Measurements from ENCODE around the gene TEX10.

TEX10 gene

DNA sequence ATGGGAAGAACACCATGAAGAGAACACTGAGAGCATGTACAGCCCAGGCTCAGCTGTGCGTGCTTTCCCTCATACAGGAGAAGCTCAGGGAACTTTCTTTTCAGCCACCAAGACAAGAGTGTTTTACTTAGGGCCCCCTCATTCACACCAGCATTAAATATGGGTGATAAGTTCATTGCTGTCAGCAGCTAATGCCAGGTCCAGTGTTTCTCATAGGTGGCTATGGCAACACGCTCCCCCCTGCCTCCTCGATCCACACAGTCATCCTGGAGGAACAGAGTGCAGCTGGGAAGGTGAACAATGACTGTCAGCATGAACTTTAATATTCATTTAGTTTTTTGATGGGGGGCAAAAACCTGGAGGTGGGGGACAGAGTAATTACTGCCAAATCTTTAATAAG lies 54.4 kb downstream of the TEX10 start:
- TF ChIP-seq, protein P1, sequence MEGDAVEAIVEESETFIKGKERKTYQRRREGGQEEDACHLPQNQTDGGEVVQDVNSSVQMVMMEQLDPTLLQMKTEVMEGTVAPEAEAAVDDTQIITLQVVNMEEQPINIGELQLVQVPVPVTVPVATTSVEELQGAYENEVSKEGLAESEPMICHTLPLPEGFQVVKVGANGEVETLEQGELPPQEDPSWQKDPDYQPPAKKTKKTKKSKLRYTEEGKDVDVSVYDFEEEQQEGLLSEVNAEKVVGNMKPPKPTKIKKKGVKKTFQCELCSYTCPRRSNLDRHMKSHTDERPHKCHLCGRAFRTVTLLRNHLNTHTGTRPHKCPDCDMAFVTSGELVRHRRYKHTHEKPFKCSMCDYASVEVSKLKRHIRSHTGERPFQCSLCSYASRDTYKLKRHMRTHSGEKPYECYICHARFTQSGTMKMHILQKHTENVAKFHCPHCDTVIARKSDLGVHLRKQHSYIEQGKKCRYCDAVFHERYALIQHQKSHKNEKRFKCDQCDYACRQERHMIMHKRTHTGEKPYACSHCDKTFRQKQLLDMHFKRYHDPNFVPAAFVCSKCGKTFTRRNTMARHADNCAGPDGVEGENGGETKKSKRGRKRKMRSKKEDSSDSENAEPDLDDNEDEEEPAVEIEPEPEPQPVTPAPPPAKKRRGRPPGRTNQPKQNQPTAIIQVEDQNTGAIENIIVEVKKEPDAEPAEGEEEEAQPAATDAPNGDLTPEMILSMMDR (conservative IDR thresholded peaks at IDR 0.05; ENCODE audit: low read depth, low read length), result no peak
- no peak overlapping the region for H3K4me3 ChIP-seq (ENCODE audit: low read length)
- DNase-seq (ENCODE audit: low read depth), result no peak

DNA sequence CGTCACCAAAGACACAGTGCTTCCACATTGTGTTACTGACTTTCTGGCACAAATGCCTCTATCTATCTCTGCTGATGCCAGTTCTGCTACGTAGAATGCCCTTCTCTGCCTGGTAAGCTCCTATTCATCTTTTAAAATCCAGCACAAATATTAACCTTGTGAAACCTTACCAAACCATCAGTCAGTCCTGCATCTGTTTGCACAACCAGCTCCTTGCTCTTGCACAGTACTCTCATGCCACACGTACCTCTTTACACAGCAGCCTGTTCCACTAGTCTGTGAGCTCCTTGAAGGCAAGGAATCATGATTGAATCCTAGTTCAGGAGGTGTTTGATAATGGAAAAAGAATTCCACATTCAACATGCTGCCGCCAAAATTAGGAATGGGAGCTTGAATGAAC lies 56.3 kb downstream of the TEX10 start:
- no peak overlapping the region for H3K4me3 ChIP-seq (ENCODE audit: low read length)
- TF ChIP-seq, protein P1 (conservative IDR thresholded peaks at IDR 0.05; ENCODE audit: low read depth, low read length), result no peak
- DNase-seq (ENCODE audit: low read depth), result no peak

DNA sequence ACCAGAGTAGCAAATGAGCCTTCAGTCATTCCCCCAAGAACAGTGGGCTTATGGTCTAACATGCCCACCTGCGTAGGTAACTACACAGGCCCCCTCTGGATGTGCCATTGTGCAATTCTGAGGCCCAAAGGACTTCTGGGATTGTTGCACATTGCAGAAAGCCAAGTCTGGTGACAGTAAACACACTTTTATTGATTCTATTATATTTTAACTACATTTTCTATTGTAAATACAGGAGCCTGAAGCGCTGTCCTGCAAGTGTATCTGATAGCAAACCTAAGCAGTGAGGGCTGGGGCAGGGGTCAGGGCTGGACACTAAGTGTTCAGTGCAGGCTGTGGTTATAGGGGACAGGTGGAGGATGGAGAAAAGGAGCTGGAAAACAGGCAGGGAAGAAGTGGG lies 57.5 kb downstream of the TEX10 start:
- no peak for DNase-seq (ENCODE audit: low read depth)
- H3K4me3 ChIP-seq (ENCODE audit: low read length), result no peak overlapping the region
- TF ChIP-seq, protein P1 (conservative IDR thresholded peaks at IDR 0.05; ENCODE audit: low read depth, low read length), result no peak

DNA sequence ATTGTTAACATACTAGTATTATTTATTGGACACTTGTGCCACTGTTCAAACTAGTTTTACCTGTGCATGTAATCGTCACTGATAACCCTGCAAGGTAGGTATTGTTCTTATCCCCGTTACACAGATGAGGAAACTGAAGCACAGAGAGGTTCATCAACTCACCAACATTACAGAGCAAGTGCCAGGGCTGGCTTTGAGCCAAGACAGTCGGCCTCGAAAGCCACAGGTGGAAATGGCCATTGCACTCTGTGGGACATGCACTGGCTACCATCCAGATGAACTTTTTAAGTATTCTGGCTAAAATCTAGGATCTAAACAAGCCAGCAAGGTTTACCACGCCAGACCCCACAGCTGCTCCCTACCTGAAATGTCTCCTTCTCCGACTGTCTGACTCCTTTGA lies 57.9 kb downstream of the TEX10 start:
- TF ChIP-seq, protein P1 (conservative IDR thresholded peaks at IDR 0.05; ENCODE audit: low read depth, low read length), result no peak
- DNase-seq (ENCODE audit: low read depth), result no peak
- H3K4me3 ChIP-seq (ENCODE audit: low read length), result no peak overlapping the region

DNA sequence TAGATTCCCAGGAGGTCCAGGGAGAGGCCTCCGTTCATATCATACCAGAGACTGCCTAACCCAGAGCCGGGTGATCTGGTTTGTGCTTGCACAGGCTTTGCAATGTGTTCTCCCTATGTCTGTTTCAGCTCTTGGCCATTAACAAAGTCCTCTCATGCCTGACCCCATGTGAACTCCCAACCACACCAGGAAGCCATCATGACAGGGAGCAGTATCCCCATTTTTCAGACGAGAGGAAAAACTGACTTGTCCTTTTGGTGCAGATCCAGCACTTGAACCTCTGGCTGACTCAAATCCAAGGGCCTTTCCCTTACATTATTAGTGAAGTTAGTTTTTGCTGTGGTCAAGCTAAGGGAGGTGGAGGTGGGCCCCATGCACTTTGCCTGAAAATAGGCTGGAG lies 58.4 kb downstream of the TEX10 start:
- DNase-seq (ENCODE audit: low read depth), result no peak
- TF ChIP-seq, protein P1 (conservative IDR thresholded peaks at IDR 0.05; ENCODE audit: low read depth, low read length), result no peak
- H3K4me3 ChIP-seq (ENCODE audit: low read length), result no peak overlapping the region

DNA sequence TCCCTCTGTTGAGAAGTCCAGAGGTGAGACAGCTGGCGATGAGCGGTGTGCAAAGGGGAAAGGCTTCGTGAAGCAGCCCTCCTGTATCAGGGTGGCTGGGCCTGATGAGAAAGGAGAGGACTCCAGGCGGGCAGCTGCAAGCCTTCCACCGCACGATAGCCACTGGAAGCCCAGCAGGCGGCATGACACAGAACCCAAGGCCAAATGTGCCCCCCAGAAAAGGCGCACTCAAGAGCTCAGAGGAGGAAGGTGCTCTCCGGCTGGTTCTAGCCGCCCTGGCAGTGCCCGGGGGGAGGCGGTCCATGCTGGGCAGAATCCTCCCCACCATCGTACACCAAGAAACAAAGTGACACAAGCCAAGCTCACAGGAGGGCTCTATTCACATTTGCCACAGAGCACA lies 60.3 kb downstream of the TEX10 start:
- TF ChIP-seq, protein P1 (conservative IDR thresholded peaks at IDR 0.05; ENCODE audit: low read depth, low read length), result no peak
- H3K4me3 ChIP-seq (ENCODE audit: low read length), result no peak overlapping the region
- DNase-seq (ENCODE audit: low read depth), result no peak

DNA sequence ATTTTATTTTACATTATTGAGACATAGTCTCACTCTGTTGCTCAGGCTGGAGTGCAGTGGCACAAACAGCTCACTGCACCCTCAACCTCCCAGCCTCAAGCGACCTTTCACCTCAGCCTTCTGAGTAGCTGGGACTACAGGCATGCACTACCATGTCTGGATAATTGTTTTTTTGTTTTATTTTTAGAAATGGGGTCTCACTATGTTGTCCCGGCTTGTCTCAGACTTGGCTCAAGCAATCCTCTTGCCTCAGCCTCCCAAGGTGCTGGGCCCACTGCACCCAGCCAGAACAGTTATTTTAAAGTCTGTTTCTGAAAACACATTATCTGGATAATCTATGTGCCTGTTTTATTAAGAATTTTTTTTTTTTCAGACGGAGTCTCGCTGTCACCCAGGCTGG lies 62.0 kb downstream of the TEX10 start:
- no peak for DNase-seq (ENCODE audit: low read depth)
- TF ChIP-seq, protein P1 (conservative IDR thresholded peaks at IDR 0.05; ENCODE audit: low read depth, low read length), result no peak

More for the DNA sequence above, 62.0 kb downstream of the TEX10 start:
- no peak overlapping the region for H3K4me3 ChIP-seq (ENCODE audit: low read length)

All from retinal pigment epithelial cell (primary cell).